ENCODE results near the gene SLC25A41. TPM values are rescaled to one million over a fixed set of nuclear protein-coding genes. Genes with fewer than 3 reads are reported as not detected.

SLC25A41 gene
- total and polyA plus RNA-seq, 2 of the 13 experiments (the other 11 are each of a cell fraction or from before 2014, with no cell fraction given): 0.33 to 0.95 TPM

GRCh38 chr19:6464070-6464873 is 30.7 kb upstream of the SLC25A41 start, which contains the start of gene CRB3 (continued):
- TF ChIP-seq, protein P1, sequence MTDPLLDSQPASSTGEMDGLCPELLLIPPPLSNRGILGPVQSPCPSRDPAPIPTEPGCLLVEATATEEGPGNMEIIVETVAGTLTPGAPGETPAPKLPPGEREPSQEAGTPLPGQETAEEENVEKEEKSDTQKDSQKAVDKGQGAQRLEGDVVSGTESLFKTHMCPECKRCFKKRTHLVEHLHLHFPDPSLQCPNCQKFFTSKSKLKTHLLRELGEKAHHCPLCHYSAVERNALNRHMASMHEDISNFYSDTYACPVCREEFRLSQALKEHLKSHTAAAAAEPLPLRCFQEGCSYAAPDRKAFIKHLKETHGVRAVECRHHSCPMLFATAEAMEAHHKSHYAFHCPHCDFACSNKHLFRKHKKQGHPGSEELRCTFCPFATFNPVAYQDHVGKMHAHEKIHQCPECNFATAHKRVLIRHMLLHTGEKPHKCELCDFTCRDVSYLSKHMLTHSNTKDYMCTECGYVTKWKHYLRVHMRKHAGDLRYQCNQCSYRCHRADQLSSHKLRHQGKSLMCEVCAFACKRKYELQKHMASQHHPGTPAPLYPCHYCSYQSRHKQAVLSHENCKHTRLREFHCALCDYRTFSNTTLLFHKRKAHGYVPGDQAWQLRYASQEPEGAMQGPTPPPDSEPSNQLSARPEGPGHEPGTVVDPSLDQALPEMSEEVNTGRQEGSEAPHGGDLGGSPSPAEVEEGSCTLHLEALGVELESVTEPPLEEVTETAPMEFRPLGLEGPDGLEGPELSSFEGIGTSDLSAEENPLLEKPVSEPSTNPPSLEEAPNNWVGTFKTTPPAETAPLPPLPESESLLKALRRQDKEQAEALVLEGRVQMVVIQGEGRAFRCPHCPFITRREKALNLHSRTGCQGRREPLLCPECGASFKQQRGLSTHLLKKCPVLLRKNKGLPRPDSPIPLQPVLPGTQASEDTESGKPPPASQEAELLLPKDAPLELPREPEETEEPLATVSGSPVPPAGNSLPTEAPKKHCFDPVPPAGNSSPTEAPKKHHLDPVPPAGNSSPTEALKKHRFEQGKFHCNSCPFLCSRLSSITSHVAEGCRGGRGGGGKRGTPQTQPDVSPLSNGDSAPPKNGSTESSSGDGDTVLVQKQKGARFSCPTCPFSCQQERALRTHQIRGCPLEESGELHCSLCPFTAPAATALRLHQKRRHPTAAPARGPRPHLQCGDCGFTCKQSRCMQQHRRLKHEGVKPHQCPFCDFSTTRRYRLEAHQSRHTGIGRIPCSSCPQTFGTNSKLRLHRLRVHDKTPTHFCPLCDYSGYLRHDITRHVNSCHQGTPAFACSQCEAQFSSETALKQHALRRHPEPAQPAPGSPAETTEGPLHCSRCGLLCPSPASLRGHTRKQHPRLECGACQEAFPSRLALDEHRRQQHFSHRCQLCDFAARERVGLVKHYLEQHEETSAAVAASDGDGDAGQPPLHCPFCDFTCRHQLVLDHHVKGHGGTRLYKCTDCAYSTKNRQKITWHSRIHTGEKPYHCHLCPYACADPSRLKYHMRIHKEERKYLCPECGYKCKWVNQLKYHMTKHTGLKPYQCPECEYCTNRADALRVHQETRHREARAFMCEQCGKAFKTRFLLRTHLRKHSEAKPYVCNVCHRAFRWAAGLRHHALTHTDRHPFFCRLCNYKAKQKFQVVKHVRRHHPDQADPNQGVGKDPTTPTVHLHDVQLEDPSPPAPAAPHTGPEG (CRISPR knock-in tag; IDR thresholded peaks at IDR 0.05): peak; percentile 96
- TF ChIP-seq JUND (CRISPR knock-in tag; IDR thresholded peaks at IDR 0.05) (no peak), HNF4A (CRISPR knock-in tag; IDR thresholded peaks at IDR 0.05) (peak; percentile 33; the same call in 1 of the 2 replicates), ZNF253 (CRISPR knock-in tag; IDR thresholded peaks at IDR 0.05; ENCODE audit: borderline replicate concordance) (no peak), MAFK (conservative IDR thresholded peaks at IDR 0.05 in 1 of 2, IDR thresholded peaks at IDR 0.05 in 1 of 2; ENCODE audit: low read length in 2 of 2) (no peak), HMG20B (CRISPR knock-in tag; conservative IDR thresholded peaks at IDR 0.05) (no peak), DBP (CRISPR knock-in tag; IDR thresholded peaks at IDR 0.05; ENCODE audit: not compliant biosample characterization) (no peak), ZBTB7A (CRISPR knock-in tag; IDR thresholded peaks at IDR 0.05) (no peak), FOXC1 (CRISPR knock-in tag; IDR thresholded peaks at IDR 0.05; ENCODE audit: borderline replicate concordance) (peak; percentile 76; the same call in 1 of the 2 replicates), TRAFD1 (CRISPR knock-in tag; IDR thresholded peaks at IDR 0.05; ENCODE audit: borderline replicate concordance) (no peak), ZNF614 (CRISPR knock-in tag; IDR thresholded peaks at IDR 0.05; ENCODE audit: borderline replicate concordance) (no peak; the same call in 1 of the 2 replicates), MTA1 (CRISPR knock-in tag; IDR thresholded peaks at IDR 0.05; ENCODE audit: borderline replicate concordance) (peak; percentile 65; the same call in 1 of the 2 replicates), GLI4 (CRISPR knock-in tag; IDR thresholded peaks at IDR 0.05; ENCODE audit: borderline replicate concordance) (0 out of 2 replicates have a peak, but pooled peaks have one; percentile 36)
- TF ChIP-seq, protein P2, sequence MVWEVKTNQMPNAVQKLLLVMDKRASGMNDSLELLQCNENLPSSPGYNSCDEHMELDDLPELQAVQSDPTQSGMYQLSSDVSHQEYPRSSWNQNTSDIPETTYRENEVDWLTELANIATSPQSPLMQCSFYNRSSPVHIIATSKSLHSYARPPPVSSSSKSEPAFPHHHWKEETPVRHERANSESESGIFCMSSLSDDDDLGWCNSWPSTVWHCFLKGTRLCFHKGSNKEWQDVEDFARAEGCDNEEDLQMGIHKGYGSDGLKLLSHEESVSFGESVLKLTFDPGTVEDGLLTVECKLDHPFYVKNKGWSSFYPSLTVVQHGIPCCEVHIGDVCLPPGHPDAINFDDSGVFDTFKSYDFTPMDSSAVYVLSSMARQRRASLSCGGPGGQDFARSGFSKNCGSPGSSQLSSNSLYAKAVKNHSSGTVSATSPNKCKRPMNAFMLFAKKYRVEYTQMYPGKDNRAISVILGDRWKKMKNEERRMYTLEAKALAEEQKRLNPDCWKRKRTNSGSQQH (CRISPR knock-in tag; IDR thresholded peaks at IDR 0.05; ENCODE audit: low read depth): no peak

Data from HepG2 (cell line).